Hippocampal formation (tissue), 2 donors: ENCODE measurements around the gene BRSK1.

ENCODE experiments used
- DNase-seq, 2 donors: peaks; one replicate each; lab custom pipeline; 2025; lab: John Stamatoyannopoulos, UW

Gene BRSK1

DNA sequence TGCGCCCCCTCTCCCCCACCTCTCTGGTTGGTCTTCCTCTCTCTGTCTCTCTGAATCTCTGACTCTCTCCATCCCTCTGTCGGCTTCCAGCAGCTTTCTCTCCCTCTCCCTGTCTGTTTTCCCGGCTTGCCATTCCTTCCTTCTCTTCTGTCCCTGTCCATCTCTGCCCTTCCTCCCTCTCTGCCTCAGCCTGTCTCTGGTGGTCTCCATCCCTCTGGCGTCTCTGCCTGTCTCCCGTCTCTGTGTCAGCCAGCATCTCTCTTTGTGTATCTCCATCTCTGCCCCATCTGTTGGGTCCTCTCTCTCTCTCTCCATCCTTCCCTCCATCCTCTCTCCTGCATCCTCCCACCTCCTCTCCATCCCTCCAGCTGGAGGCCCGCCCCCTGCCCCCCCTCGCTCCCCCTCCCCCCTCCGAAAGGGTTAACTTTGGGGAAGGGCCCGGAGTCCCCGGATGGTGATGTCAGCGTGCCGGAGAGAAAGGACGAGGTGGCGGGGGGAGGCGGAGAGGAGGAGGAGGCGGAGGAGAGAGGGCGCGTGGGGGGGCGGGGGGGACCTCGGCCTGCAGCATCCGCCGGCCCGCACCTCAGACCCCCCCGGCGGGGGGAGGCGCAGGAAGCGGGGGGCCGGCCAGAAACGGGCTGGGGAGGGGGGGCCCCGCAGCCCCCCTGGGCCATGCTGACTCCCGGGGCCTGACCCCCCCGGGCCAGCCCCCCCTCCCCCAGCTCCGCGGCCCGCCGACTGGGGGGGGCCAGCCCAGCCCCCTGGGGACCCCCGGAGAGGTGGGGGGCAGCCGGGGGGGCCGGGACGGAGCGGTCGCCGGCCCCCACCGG, at the start of gene BRSK1:
BRSK1 (plus strand) TSS at position 450 of the 830 bp plus-strand sequence. CDS start 446 bp downstream, outside the sequence.
- DNase-seq = peak; percentile 72 to 80

DNA sequence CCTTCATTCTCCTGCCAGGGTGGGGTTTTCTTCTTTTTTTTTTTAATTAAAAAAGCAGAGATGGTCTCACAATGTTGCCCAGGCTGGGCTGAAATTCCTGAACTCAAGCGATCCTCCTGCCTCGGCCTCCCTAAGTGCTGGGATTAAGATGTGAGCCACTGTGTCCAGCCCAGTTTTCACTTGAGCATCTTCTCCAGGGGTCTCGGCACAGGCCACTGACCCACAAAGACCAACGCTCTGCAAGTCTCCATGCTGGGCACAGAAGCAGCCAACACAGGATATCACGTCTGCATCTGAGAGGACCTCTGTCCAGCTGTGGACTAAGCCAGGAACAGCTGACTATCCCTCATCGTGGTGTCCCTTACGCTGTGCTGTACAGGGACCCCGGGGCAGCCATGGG, 45.8 kb upstream of the BRSK1 start:
- DNase-seq = no peak

DNA sequence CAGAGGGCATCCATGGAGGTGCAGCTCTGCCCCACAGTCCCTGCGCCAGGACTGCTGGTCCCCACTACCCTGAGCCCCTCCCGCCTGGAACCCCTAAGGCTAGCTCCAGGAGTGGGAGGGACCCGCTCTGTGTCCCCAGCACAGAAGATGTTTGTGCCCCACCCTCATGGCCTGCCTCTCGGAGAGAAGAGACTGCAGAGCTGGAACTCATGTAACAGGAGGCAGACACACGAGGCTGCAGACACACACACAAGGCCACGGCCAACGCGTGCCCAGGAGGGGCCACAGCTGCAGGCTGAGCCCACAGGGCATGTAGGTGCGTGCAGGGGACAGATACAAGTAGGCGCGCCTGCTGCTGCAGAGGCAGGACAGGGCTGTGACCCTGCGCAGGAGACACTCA, 44.8 kb upstream of the BRSK1 start:
- DNase-seq = no peak

DNA sequence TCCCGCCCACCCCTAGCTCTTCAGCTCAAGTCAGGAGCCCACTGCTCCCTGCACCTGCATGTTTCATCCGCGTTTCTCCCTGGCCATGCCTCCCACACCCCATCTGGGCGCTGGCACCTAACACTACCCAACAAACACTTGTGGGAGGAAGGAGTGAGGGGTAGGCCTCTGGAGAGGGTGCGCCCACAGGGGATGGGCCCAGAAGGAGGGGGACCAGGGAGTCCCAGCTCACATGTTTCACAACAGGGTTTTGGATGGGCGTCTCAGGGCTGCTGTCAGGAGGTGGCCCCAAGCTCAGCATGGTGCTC, 43.1 kb upstream of the BRSK1 start:
- DNase-seq = no peak

DNA sequence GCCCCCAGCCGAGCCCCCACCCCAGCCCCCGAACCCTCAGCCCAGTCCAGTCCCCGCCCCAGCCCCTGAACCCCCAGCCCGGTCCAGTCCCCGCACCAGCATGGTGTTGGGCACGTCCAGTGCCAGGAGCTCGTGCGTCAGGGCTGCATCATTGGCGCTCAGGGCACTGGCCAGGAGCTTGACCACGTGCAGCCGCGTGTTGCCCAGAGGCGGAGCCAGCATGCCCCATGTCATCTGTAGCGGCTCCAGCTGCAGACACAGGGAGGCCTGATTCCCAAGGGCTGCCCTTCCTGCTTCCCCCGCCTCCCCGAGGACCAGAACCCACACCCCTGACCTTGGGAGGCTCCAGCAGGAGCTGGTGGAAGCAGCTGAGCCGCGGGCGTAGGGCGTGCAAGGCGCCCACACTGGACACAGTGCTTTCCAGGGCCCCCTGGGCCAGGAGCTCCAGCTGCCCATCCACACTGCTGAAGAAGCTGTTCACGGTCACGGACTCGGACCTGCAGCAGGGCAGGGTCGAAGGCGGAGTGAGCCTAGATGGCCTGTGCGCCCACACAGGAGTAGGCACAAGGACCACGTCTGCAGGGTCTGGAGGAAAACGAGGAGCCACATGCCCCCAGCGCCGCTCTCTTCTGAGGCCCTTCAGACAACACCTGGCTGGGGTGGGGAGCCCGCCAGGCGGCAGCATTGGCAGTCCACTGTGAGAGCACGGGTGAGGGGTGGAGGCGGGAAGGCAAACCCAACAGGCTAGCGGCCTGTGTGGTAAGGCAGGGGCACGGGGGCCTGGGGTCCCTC, 42.5 kb upstream of the BRSK1 start:
- DNase-seq = no peak

DNA sequence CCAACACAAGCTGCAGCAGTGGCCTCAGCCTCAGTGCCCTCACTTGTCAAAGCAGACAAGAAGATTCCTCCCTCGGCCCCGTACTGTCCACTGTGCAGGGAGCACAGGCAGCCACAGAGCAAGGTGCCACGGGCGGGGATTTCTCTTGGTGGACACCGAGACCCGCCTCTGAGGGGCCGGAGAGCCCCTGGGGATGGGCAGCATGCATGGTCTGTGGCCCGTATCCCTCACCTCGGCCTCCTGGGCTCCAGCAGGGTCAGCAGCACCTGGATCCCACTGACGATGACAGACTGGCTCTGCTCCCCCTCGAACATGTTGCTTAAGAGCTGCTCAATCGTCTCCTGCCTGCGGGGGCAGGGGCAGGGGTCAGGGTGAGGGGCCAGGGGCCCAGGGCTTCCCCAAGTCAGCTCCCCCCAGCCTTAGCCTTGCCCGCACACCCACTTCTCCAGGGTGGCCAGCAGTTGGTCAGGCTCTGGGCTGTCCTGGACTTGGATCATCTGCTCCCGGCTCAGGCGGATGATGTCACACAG, 41.8 kb upstream of the BRSK1 start:
- DNase-seq = no peak

DNA sequence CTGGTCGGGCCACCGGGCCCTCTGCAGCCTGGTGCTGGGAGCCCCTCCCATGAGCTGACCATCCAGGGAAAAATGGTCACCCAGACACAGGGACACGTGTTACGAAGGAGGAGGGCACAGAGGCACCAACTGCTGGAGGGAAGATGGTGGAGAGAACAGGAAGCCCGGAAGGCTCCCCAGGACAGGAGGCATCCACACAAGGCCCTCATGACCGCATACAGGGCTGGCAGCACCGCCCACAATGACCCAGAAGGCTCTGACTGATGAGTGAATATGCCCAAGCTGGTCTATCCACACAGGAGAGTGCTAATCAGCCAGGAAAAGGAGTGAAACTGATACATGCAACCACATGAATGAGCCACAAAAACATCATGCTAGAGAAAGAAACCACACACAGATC, 41.3 kb upstream of the BRSK1 start:
- no peak for DNase-seq

DNA sequence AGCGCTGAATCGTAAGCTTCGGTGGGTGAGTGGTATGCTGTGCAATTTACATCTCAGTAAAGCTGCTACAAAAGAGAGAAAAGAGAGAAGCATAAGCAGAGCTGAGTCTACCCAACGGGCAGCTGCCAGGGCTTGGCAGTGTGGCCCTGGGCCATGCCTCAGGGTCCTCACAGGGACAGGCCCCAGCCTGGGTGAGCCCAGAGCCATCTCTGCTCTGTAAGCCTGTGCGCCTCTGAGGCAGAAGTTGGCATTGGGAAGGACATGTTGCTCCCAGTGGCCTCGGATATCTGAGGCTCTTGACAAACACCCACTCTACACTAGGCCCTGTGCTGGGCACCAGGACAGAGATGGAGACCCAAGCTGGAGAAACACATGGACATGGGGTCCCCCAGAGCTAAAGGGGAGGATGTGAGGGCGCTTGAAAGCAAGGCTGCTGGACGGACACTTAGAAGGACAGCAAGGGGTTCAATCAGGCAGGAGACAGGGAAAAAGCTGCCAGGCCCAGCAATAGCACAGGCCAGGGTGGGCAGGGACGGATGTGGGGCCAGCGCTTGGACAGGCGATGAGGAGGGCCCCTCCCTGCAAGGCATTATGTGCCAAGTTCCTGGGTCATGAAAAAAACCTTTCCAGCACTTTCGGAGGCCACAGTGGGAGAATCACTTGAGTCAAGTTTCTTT, 39.7 kb upstream of the BRSK1 start:
- no peak for DNase-seq

DNA sequence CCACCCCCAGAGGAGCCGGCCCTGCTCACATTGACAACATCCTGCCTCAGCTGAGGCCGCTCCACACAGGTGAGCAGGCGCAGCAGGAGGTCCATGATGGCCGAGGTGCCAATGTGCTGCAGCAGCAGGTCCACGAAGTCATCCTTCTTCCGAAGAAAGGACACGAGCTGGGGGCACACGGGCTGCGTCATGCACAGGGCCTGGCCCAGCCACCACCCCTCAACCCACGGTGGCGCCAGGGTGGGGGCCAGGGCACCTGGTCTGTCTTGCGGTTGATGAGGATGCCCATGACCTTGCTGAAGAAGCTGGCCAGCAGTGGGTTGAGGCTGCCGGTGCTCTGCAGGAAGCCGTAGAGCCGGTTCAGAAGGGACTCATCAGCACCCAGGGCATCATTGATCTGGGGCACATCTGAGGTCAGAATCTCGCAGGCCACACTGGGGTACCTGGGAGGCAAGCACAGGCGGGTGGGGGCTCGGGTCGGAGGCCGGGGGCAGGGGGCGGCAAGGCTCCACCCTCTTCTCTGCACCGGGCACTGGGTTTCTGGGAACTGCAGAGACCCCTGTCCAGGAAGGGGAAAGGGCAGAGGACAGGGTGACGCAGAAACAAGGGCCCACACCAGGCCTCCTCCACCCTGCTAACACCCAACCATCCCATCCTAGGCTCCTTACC, 38.4 kb upstream of the BRSK1 start:
- DNase-seq = no peak

DNA sequence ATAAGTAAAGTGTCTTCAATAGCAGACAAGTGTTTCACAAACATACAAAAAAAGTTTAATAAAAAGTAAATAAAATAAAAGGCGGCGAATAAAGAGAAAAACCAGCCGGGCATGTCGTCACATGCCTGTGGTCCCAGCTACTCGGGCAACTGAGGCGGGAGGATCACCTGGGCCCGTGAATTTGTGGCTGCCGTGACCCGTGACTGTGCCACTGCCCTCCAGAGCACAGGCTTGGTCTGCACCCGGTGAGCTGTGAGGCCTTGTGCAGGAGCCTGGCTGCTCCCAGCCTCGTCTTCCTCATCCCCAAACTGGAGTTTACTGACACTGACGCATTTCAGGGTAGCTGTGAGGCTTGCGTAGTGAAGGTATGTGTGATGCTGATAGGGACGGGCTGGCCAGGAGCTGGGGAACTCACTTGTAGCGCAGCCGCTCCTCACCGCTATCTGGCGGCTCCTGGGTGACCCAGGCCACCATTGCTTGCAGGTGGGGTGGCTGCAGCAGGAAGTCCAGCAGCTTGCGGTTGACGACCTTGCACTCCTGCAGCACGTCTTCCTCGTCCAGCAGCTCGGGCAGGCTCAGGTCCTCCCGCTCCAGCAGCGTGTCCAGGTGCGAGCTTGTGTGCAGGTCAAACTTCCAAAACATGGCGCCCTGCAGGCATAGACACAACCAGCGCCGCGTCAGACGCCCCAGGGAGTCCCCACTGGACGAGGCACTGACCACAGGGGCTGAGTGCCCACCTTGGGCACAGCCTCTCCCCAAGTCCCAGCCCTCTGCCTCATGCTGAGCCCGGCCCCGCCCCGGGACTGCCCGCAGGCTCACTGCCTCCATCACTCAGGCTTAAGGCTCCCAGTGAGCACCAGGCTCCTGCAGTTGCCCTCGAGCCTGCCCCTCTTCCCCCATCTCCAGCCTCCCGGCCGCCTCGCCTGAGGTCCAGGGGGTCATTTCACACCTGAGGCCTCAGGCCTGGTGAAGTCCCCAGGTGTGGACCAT, 37.0 kb upstream of the BRSK1 start:
- DNase-seq = no peak

DNA sequence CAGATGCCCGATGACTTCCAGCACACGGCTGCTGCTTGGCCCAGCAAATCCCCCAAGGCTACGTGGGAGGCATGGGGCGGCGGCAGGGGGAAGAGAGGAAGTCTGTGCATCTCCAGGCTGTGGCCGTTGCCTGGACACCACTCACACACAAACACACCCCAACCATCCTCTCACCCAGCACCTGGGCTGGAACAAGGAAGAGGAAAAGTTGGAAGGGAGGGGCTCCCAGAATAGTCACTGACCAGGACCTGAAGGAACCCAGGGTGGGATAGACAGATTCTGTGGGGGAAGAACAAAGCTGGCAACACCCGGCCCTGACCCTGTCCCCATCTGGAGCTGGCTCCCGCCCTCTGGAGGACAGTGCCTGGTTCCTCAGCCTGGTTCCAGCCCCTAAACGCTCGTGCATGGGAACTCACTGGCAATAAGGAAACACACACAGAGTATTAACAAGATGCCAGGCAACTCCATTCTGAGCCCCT, 36.1 kb upstream of the BRSK1 start:
- DNase-seq = no peak

DNA sequence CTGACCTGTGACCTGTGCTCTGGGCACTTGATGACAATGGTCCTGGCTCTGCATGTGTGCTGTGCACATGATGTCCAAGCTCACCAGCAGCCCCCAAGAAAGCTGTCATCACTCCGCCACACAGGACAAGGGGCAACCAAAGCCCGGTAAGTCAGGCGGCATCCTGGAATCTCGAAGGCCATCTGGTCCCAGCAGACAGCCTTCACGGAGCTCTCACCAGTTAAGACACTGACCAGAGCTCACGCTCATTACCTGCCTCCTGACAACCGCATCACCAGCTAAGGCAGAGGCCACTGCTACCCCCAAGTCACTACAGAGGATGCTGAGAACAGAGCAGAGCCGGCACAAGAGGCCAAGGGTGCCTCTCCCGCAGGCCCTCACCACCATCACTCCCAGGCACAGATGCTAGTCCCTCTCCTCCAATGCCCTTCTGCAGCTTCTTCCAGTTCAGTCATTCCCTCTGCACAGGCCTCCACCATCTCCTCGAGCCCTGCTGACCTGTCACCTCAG, 35.6 kb upstream of the BRSK1 start:
- no peak for DNase-seq

DNA sequence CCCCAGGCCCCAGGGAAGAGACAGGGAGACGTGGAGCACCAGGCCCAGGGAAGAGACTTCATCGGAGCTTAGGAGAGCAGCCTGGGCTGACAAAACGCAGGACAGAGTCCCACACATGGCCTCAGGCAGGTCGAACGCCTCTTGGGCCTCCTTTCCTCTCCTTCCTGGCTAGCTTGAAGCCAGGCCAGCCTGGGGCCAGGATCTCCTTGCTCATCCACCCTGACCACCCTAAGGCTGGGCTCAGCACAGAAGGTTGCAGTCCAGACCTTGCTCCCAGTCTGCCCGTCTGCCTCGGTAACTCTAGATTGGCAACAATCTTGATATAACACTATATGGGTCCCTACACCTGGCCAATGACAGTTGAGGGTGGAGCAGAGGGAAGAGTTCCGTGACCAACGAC, 35.1 kb upstream of the BRSK1 start:
- no peak for DNase-seq

DNA sequence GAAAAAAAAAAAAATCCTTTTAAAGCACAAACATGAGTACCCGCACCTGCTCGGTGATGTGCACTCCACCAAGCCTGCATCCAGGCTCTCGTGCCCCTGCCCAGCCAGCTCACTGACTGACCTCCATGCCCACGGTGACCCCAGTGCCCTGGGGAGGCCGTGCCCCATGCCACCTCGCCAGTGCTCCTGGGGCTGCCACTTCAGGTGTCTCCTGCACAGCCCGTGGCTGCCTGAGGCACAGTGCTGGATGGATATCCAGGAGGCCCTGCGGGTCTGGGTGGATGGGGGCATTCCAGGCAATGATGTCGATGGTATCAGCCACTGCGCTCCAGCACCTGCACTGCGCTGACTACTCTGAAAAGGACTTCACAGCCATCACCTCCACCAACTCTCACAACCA, 34.0 kb upstream of the BRSK1 start:
- no peak for DNase-seq

DNA sequence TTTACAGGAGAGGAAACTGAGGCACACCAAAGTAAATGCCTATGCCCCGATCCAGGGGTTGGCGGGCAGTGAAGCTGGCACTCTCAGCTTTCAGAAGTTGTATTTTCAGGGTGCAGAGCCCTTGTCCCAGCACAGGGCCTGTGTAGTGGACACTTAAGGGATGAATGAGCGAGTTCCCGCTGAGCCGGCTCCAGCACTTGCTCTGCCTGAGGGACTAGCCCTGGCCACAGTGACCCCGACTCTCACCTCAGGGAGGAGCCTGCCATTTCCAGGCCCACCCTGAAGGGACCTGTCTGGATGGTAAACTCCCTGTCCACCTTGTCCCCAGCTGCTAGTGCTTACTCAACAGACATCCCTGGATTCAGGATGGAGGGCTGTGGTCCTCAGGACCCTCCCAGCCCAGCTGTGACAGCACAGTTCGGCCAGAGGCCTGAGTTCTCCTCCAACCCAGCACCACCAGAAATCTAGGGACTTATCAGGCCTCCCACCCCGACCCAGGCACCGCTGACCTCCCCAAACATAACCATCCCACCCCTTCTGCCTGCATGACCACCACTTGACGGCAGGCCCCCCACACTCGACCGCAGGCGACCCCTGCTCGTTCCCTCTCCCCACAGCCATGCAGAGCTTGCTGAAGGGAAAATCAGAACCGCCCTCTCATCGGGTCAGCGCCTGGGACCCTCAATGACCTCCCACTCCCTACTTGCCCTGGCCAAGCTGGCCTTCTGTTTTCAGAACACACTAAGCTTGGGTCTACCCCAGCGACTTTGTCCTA, 33.3 kb upstream of the BRSK1 start:
- no peak for DNase-seq

DNA sequence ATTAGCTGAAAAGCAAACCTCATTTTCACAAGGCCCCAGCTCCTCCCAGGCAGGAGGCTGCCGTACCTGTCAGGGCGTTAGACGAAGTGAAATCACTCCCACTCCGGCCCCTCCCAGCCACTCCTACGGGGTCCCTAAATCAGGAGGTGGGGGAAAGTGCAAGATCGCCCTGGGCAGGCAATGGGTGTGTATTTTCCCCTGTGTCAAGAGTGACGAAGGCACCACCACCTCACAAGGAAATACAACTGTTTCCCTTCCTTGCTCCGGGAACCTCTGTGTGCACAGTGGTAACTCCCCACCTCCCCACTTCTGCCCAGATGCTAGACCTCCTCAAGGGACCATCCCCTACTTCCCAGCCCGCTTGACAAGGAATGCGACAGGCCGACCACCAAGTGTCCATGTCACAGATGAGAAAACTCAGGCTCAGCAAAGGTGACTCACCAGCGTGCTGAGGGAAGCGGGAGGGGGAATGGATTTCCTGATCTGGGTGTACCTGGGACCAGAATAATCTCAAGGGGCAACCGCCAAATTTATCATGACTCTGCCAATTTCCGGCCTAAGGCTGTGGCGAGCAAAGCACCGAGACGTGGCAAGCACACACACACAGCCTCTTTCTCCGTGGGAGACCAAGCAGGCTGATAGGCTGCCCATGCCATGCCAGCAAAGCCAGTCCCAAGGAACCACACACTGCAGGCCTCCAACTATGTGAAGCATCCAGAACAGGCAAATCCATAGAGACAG, 32.3 kb upstream of the BRSK1 start:
- no peak for DNase-seq

DNA sequence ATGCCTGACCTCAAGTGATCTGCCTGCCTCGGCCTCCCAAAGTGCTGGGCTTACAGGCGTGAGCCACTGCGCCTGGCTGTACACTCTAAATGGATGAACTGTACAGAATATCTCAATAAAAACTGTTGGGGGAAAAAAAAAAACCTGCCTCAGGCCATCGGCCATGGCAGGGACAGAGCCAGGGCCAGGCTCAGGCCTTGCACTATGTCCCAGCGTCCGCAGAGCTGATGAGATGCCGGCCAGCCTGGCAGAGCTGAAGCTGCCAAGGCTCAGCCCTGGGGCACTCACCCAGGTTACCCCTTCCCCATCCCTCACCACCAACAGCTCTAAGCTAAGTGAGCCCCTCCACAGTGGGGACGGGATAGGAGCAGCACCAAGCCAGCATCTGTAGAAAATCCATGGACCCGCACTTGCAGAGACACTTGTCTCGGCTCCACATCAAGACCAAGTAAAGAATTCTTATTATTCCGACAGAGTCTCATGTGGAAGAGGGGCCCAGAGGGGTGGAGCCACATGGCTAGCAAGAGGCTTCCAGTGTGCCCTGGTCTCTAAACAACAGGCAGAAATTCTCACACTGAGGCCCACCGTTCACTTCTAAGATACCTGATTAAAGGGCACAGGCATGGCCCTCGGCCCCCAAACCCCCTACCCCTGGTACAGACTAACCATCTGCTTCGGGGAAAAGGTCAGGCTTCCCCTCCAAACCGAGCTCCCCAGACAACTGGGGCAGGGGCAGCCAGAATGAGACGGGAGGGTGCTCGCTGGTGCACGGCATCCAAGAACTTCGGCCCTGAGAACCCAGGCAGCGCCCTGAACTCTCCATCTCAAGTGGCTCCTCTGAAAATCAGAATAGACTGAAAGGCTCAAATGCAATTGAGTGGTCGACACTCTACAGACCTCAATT, 30.8 kb upstream of the BRSK1 start:
- DNase-seq = no peak
